Endothelial cell of umbilical vein (primary cell): ENCODE data around the gene SPSB2.
"Not testable (repeated sequence)": the region's sequence is repeated elsewhere in the genome, so short reads cannot be mapped to it uniquely, and the experiment has no call there.

Source experiments
- CTCF ChIP-seq, 2 donors: IDR thresholded peaks; 1 replicate in 1 of 2; 2 replicates in 1 of 2; pipeline ENCODE4 v1.5.1; 2011; ENCODE audit warnings: low read length in 2 of 2, mild to moderate bottlenecking in 2 of 2, moderate library complexity in 2 of 2, control low read depth in 1 of 2, inconsistent platforms in 1 of 2, low read depth in 1 of 2; ENCODE audit not compliant: insufficient read depth in 1 of 2; ENCODE audit errors: extremely low read depth in 1 of 2
- JUN ChIP-seq: IDR thresholded peaks from 2 replicates; pipeline ENCODE4 v1.6.1; 2011; ENCODE audit warnings: borderline replicate concordance, low read depth; ENCODE audit not compliant: insufficient read length, insufficient read depth
- MAX ChIP-seq: IDR thresholded peaks from 2 replicates; pipeline ENCODE4 v1.6.1; 2011; ENCODE audit not compliant: insufficient read depth, insufficient read length
- POLR2A ChIP-seq: IDR thresholded peaks from 2 replicates; pipeline ENCODE4 v1.6.1; 2012; ENCODE audit warnings: low read depth, mild to moderate bottlenecking, control low read depth, low read length

GRCh38 chr12:6889775-6890573 lies 16.9 kb upstream of the SPSB2 start:
- TF ChIP-seq CTCF (IDR thresholded peaks at IDR 0.05; ENCODE audit: extremely low read depth in 1 of 2, insufficient read depth in 1 of 2, low read depth in 1 of 2, low read length in 2 of 2); POLR2A; JUN; MAX: not testable (repeated sequence)
